ENCODE data around the gene CITED2. TPM values are rescaled to one million over a fixed set of nuclear protein-coding genes. Genes with fewer than 3 reads are reported as not detected.
A peak's percentile ranks its signal among the peaks of the same experiment; 100 is the strongest.

Gene CITED2
- polyA plus RNA-seq, 3 donors from 2014 or later = 11.1 to 36.3 (median 18.4) TPM

- Mint-ChIP-seq H3K4me1 (peaks cover 10 to 14% of the 10 kb centered on the region in 2 donors), H3K36me3 (peaks cover 0 to 6% (median 0%) of the 10 kb centered on the region in 3 donors), H3K9me3 (no peaks in the 10 kb centered on the region), H3K27ac (peak overlapping the region in 1 of 6 donors; percentile 16), H3K27me3 (ENCODE audit: low read depth in 3 of 3) (peaks cover 0 to 4% (median 0%) of the 10 kb centered on the region in 3 donors), H3K4me3 (no peak overlapping the region)
- no peak for DNase-seq
Observed at GRCh38 chr6:139343052-139343750, 31.2 kb downstream of the CITED2 start.

GRCh38 chr6:139341060-139341459 is 33.4 kb downstream of the CITED2 start:
- Mint-ChIP-seq H3K27ac (no peak overlapping the region), H3K9me3 (no peaks in the 10 kb centered on the region), H3K4me1 (peaks cover 10 to 14% of the 10 kb centered on the region in 2 donors), H3K27me3 (ENCODE audit: low read depth in 3 of 3) (peaks cover 0 to 1% (median 0%) of the 10 kb centered on the region in 3 donors), H3K4me3 (no peak overlapping the region), H3K36me3 (no peaks in the 10 kb centered on the region)
- no peak for DNase-seq

GRCh38 chr6:139338795-139339194 is 35.7 kb downstream of the CITED2 start:
- Mint-ChIP-seq H3K27me3 (ENCODE audit: low read depth in 3 of 3) (peaks cover 0 to 1% (median 0%) of the 10 kb centered on the region in 3 donors), H3K36me3 (no peaks in the 10 kb centered on the region), H3K27ac (no peak overlapping the region), H3K9me3 (no peaks in the 10 kb centered on the region), H3K4me1 (peaks cover 10 to 11% of the 10 kb centered on the region in 2 donors), H3K4me3 (no peak overlapping the region)
- no peak for DNase-seq

GRCh38 chr6:139337830-139338229 is 36.6 kb downstream of the CITED2 start:
- no peak overlapping the region for H3K4me3 Mint-ChIP-seq
- peaks cover 0 to 1% (median 0%) of the 10 kb centered on the region in 3 donors for H3K27me3 Mint-ChIP-seq (ENCODE audit: low read depth in 3 of 3)
- H3K27ac Mint-ChIP-seq = no peak overlapping the region
- no peaks in the 10 kb centered on the region for H3K9me3 Mint-ChIP-seq
- H3K4me1 Mint-ChIP-seq = peaks cover 2 to 4% of the 10 kb centered on the region in 2 donors
- no peak for DNase-seq
- H3K36me3 Mint-ChIP-seq = no peaks in the 10 kb centered on the region

- no peaks in the 10 kb centered on the region for H3K36me3 Mint-ChIP-seq
- no peaks in the 10 kb centered on the region for H3K9me3 Mint-ChIP-seq
- no peak for DNase-seq
- H3K4me3 Mint-ChIP-seq = no peak overlapping the region
- no peaks in the 10 kb centered on the region for H3K4me1 Mint-ChIP-seq
- no peak overlapping the region for H3K27ac Mint-ChIP-seq
- H3K27me3 Mint-ChIP-seq (ENCODE audit: low read depth in 3 of 3) = peaks cover 0 to 1% (median 0%) of the 10 kb centered on the region in 3 donors
Observed at GRCh38 chr6:139337001-139337400, 37.4 kb downstream of the CITED2 start.

GRCh38 chr6:139336488-139336887 is 38.0 kb downstream of the CITED2 start:
- H3K4me1 Mint-ChIP-seq = no peaks in the 10 kb centered on the region
- no peaks in the 10 kb centered on the region for H3K36me3 Mint-ChIP-seq
- no peak overlapping the region for H3K27ac Mint-ChIP-seq
- no peak overlapping the region for H3K4me3 Mint-ChIP-seq
- H3K27me3 Mint-ChIP-seq (ENCODE audit: low read depth in 3 of 3) = peaks cover 0 to 1% (median 0%) of the 10 kb centered on the region in 3 donors
- DNase-seq = no peak
- H3K9me3 Mint-ChIP-seq = no peaks in the 10 kb centered on the region

- Mint-ChIP-seq H3K27me3 (ENCODE audit: low read depth in 3 of 3) (peaks cover 0 to 1% (median 0%) of the 10 kb centered on the region in 3 donors), H3K27ac (no peak overlapping the region), H3K36me3 (no peaks in the 10 kb centered on the region), H3K4me1 (no peaks in the 10 kb centered on the region), H3K4me3 (no peak overlapping the region), H3K9me3 (no peaks in the 10 kb centered on the region)
- no peak for DNase-seq
Observed at GRCh38 chr6:139335447-139336210, 38.8 kb downstream of the CITED2 start.

GRCh38 chr6:139334806-139335446 is 39.5 kb downstream of the CITED2 start:
- Mint-ChIP-seq H3K27ac (no peak overlapping the region), H3K4me3 (no peak overlapping the region), H3K36me3 (no peaks in the 10 kb centered on the region), H3K27me3 (ENCODE audit: low read depth in 3 of 3) (peaks cover 0 to 1% (median 0%) of the 10 kb centered on the region in 3 donors), H3K4me1 (no peaks in the 10 kb centered on the region), H3K9me3 (no peaks in the 10 kb centered on the region)
- no peak for DNase-seq

- DNase-seq = no peak
- Mint-ChIP-seq H3K4me3 (no peak overlapping the region), H3K27ac (peak overlapping the region in 1 of 6 donors; percentile 29), H3K36me3 (peaks cover 0 to 4% (median 0%) of the 10 kb centered on the region in 3 donors), H3K9me3 (no peaks in the 10 kb centered on the region), H3K27me3 (ENCODE audit: low read depth in 3 of 3) (no peaks in the 10 kb centered on the region), H3K4me1 (peaks cover 6% of the 10 kb centered on the region in 2 donors)
Observed at GRCh38 chr6:139330826-139331500, 43.5 kb downstream of the CITED2 start.

- H3K4me3 Mint-ChIP-seq = no peak overlapping the region
- H3K27ac Mint-ChIP-seq = no peak overlapping the region
- H3K27me3 Mint-ChIP-seq (ENCODE audit: low read depth in 3 of 3) = no peaks in the 10 kb centered on the region
- H3K4me1 Mint-ChIP-seq = peaks cover 13% of the 10 kb centered on the region in 2 donors
- H3K36me3 Mint-ChIP-seq = peaks cover 0 to 4% (median 0%) of the 10 kb centered on the region in 3 donors
- DNase-seq = no peak
- no peaks in the 10 kb centered on the region for H3K9me3 Mint-ChIP-seq
Observed at GRCh38 chr6:139330306-139330705, 44.1 kb downstream of the CITED2 start.

GRCh38 chr6:139329224-139329623 is 45.2 kb downstream of the CITED2 start:
- Mint-ChIP-seq H3K27ac (peak overlapping the region in 1 of 6 donors; percentile 66), H3K9me3 (no peaks in the 10 kb centered on the region), H3K36me3 (peaks cover 0 to 4% (median 0%) of the 10 kb centered on the region in 3 donors), H3K4me3 (no peak overlapping the region), H3K4me1 (peaks cover 19 to 21% of the 10 kb centered on the region in 2 donors), H3K27me3 (ENCODE audit: low read depth in 3 of 3) (peaks cover 0 to under 1% (median 0%) of the 10 kb centered on the region in 3 donors)
- no peak for DNase-seq

GRCh38 chr6:139327038-139327437 is 47.4 kb downstream of the CITED2 start:
- DNase-seq = no peak
- H3K4me3 Mint-ChIP-seq = no peak overlapping the region
- peaks cover 0 to 4% (median 0%) of the 10 kb centered on the region in 3 donors for H3K36me3 Mint-ChIP-seq
- peaks cover 36 to 43% of the 10 kb centered on the region in 2 donors for H3K4me1 Mint-ChIP-seq
- H3K27me3 Mint-ChIP-seq (ENCODE audit: low read depth in 3 of 3) = peaks cover 6 to 10% (median 9%) of the 10 kb centered on the region in 3 donors
- no peaks in the 10 kb centered on the region for H3K9me3 Mint-ChIP-seq
- peak overlapping the region in 3 of 6 donors; percentile 24 to 67 (median 30) for H3K27ac Mint-ChIP-seq

GRCh38 chr6:139325686-139326085 is 48.8 kb downstream of the CITED2 start:
- no peak for DNase-seq
- Mint-ChIP-seq H3K27ac (peak overlapping the region; percentile 69 to 92 (median 89)), H3K4me1 (peaks cover 36 to 45% of the 10 kb centered on the region in 2 donors), H3K27me3 (ENCODE audit: low read depth in 3 of 3) (peaks cover 6 to 10% (median 9%) of the 10 kb centered on the region in 3 donors), H3K9me3 (no peaks in the 10 kb centered on the region), H3K36me3 (peaks cover 0 to 4% (median 0%) of the 10 kb centered on the region in 3 donors), H3K4me3 (peak overlapping the region in 4 of 5 donors; percentile 22 to 70 (median 59))
